ENCODE data around the gene FBXW10B. TPM values are rescaled to one million over a fixed set of nuclear protein-coding genes. Genes with fewer than 3 reads are reported as not detected.
"Not testable (repeated sequence)": the region's sequence is repeated elsewhere in the genome, so short reads cannot be mapped to it uniquely, and the experiment has no call there.

Gene FBXW10B
- polyA plus RNA-seq, 4 donors, result 1.1 to 1.9 (median 1.1) TPM

DNA sequence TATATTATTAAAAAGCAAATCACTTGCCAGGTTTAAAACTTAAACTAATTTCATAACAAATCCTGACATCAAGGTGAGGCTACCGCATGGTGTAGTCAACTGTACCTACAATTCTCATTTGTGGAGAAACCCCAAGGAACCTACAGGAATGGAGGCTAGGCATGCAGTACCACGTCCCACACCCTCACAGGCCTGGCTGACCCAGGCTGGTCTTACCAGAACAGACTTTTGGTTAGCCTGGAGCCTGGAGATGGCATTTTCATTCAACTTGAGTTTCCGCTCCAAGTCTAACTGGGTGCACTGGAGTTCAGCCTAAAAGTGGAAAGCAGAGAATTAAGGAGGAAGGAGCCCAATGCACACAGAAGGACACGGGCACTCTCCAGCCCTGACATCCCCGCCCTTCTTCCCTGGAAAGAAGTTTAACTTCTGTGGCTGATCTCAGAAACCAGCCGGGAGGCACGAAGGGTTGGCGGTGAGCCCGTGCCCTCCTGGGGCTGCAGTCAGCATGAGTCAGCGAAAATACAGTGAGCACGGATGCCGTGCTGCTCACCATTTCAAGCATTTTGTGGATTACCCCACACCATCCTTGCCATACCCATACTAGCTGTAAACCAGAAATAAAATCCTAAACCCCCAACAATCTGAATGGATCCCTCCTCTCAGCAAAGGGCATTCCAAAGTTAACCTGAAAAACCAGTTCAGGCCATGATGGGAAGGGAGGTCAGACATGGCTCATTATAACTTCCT is 23.2 kb upstream of the FBXW10B start:
- DNase-seq (ENCODE audit: low read depth in 4 of 4, low spot score in 2 of 4), result not testable (repeated sequence)

DNA sequence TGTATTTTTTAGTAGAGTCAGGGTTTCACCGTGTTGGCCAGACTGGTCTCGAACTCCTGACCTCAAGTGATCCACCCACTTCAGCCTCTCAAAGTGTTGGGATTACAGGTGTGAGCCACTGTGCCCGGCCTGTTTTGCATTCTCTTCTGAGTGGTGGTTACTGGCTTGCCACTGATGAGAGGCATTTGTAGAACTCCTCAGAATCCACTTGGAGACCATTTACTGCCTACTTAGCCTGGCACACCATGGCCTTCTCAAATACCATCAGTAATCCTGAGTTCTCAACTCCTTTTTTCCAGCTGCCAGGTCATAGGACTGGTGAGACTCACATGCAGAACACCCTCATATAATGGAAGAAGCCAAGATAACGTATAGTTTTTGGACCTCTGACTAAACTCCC is 22.5 kb upstream of the FBXW10B start:
- DNase-seq (ENCODE audit: low read depth in 4 of 4, low spot score in 2 of 4), result not testable (repeated sequence)

DNA sequence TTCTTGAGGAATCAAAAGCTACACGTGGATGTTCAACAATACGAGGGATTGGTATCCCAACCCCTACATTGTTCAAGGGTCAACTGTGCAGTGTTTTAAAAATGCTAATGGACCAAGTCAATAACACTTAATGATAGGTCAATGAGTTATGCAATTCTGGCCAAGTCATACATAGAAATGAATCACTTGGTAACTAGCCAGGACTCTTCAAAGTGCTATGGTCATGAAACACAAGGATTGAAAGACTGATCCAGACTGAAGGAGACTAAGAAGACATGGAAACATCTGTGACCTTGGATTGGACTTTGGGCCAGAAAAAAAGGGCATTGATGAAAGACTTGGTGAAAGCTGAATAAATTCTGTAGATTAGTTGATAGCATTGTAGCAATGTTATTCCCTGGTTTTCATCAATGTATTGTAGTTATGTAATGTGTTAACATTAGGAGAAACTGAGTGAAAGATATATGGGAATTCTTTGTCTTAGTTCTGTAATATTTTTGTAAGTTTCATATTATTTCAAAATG is 11.5 kb upstream of the FBXW10B start:
- DNase-seq (ENCODE audit: low read depth in 4 of 4, low spot score in 2 of 4), result not testable (repeated sequence)

DNA sequence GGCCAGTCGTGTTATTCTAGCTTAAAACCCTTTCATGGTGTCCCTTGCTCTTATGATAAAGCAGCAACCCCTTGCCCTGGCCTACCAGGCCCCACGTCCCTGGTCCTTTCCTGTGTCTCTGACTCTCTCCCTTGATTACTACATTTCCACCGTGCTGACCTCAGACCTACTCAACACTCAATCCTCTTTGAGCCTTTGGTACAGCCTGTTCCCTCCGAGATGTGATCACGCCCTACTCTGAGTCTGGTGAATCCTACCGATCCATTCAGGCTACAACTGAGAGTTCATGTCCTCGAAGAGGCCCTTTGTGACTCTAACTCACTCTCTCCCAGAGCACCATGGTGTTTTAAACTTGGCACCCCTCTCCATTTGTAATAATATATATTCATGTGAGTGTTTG is 10.5 kb upstream of the FBXW10B start:
- DNase-seq (ENCODE audit: low read depth in 4 of 4, low spot score in 2 of 4), result not testable (repeated sequence)

DNA sequence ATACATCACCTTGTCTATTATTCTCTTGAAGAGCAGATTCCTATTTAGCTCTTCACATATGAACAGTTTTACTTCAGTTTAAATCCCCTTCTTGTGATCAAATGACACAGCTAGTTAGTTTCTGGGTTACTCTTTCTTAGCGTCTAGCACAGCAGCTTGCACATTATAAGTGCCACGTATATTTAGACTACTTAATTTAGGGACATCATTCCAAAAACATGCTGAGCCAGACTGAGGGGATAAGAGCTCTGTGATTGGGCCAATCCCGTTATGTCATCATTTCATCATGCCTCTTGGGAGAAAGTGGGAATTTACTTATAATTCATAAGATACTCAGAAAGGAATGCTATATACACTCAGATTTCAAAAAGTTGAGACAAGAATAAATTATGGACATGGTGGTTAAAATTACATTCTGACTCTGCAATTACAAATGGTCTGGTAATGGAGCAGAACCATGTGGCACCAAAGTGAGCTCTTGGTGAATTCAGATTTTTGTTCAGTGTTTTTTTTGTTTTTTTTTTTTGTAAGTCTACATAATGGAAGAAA is 4.2 kb upstream of the FBXW10B start:
- not testable (repeated sequence) for DNase-seq (ENCODE audit: low read depth in 4 of 4, low spot score in 2 of 4)

DNA sequence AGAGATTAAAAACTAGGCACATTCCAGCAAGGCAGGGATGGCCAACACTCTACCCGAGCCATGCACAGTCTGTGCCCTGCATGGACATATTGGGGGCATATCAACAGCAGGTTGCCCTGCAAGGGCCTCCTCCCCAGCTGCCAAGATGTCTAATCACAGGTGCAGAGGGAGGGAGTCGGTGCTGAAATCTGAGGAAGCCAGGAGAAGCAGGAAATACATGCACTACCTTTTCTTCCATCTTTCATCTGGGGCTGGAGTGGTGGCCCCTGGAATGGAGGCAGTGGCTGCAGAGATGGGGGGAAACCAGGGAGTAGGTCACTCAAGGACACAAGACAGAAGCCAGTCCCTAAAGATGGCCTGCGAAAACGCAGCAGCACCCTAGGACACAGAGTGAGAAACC is 3.8 kb upstream of the FBXW10B start:
- not testable (repeated sequence) for DNase-seq (ENCODE audit: low read depth in 4 of 4, low spot score in 2 of 4)

DNA sequence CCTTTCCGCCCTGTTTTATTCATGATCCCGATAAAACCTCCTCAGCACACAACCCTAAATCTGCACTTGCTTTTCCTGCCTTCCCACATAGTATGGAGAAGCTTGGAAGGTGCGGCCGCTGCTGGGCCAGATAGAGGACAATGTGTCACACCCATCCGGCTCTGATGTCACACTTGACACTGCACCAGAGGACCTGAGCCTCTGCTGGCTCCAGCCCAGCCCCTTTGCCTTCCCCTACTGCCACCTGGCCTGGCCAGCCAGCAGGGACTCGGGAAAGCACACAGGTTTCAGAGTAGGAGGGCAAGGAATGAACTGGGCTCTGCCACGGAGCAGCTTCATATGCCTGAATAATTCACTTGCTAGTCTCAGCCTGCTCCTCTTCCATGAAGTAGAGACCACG is 2.6 kb upstream of the FBXW10B start:
- DNase-seq (ENCODE audit: low read depth in 4 of 4, low spot score in 2 of 4), result not testable (repeated sequence)

DNA sequence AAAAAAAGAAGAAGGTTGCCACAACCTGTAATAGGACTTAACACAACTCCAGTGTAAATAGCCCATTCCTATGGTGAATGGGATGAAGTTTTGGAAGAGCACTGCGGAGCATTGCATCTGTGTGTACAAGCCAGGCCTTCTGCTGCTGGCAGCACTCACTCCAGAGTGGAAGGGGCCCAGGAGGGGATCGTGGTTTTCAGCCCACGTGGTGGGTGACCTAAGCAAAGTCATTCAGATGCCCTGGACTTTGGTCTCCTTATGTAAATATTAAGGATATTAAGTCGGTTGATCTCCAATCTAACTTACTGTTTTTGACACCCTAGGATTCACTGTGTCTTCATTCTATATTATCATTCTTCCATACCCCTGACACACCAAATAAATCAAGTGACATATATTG is 2.7 kb downstream of the FBXW10B start:
- not testable (repeated sequence) for DNase-seq (ENCODE audit: low read depth in 4 of 4, low spot score in 2 of 4)

DNA sequence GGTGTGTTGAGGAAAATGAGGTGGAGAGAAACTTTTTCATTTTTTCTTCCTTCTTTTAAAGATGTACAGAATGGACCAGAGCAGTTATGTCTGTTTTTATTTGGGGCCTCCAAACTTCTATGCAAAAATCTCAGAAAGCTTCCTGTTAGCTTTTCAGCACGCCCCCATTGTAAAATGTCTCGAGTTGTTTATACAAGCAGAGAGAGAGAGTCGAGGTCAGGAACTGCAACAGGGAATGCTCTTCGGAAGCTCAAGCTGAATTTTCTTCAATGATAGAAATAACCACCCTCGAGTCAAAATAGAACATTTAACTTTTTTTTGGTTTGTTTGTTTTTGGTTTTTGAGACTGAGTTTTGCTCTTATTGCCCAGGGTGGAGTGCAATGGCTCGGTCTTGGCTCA is 3.7 kb downstream of the FBXW10B start:
- not testable (repeated sequence) for DNase-seq (ENCODE audit: low read depth in 4 of 4, low spot score in 2 of 4)

DNA sequence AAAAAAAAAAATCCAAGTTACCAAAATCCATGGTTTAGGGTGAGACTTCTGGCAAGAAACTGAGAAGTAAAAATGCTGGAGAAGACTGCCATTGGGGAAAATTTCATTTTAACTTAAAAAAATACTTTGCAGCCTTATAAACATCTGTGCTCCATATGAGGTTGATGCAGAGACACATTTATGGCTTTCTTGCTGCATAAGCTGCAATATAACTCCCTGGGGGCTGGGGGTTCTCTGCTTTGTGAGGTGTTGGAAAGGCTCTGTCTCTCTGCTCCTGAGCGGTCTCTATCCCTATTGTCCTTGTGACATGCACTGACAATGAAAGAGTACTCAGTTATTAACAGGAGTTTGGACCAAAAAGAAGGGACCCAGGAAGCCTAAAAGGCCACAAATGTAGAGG is 6.4 kb downstream of the FBXW10B start:
- DNase-seq (ENCODE audit: low read depth in 4 of 4, low spot score in 2 of 4), result not testable (repeated sequence)

DNA sequence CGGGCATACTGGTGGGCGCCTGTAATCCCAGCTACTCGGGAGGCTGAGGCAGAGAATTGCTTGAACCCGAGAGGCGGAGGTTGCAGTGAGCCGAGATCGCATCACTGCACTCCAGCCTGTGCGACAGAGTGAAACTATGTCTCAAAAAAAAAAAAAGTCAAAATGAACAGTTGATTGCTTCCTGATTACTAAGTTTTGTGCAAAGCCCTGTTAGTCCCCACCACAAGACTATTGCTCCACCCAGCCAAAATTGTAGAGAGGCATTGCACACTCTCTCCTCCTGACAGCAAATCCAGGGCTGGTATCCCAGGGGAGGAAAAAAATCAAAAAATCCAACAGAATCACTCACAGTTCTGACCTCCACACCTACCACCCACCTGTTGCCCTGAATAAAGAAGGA is 26.5 kb downstream of the FBXW10B start:
- DNase-seq (ENCODE audit: low read depth in 4 of 4, low spot score in 2 of 4), result not testable (repeated sequence)

DNA sequence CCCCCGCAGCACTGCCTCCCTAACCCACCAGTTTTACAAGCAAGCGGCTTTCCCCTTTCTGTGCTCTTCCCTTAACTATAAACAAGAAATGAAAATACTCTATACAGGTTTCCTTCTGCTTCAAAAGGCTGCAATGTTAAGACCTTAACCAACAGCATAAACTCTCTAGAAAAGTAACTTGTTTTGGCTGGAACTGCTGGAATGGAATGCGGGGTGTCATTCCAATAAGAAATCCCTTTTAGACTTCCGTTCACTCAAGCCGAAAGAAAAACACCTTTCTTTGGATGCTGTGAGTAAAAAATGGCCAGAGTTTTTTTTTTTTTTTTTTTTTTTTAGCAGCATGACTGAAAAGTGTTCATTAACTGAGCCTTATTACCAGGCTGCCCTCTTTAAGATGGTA is 27.5 kb downstream of the FBXW10B start:
- DNase-seq (ENCODE audit: low read depth in 4 of 4, low spot score in 2 of 4), result peak in 1 of 4 donors; percentile 4

DNA sequence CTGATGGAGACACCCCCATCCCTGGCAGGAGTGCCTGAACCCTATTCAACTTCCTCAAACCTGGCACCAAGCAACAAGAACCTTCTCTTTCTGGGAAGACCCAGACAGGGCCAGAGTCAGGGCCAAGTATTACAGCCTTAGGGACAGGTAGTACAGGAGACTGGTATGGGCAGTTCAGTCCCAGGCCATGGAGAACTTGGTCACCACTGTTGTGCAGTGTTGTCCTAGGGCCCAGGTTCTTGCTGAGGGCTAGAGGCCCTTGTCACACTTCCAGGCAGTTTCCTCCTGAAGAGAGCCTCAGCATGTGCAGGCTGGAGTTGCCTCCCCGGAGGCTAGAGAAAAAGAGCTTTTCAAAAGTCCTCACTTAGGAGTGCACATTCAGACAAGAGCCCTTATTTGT is 28.7 kb downstream of the FBXW10B start:
- not testable (repeated sequence) for DNase-seq (ENCODE audit: low read depth in 4 of 4, low spot score in 2 of 4)

DNA sequence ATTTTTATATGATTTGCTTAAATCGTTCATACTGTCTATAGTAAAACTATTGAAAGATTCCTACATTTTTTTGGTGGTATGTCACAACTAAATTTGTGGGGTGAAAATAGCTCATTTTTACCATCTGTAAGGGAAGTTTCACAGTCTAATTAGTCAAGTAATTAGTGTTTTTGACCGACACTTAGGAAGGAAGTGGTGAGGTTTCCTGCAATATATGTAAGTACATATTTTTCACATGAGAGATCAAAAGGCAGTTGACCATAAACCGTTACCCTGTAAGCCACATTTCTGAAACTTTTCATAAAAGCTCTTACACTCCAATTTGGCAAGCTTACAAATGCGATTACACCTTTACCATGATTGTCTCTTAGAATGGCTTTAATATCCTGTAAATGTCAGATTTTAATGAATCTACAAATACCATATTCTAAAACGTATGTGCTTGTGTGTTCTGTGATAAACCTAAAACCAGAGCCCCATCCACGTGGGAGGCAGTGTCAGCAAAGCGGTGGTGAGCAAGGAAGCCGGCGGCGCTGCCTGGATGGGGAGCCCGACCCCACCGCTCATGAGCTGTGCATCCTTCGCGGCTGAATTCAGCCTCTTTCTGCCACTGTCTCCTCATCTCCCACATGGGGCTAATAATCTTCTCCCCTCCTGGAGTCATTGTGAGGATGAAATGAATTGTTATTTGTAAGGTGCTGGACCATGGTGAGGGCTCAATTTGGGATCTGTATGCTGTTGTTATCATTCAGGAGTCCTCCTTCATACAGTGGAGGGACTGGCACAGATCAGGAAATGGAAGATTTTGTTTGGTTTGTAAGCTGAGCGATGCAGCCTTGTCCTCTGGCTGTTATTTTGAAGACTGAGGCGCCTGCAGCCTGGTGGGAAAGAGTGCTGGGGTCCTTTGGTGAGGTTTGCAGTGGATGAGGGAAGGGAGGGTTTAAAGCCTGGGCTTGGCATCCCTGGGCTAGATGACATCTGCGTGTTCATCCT is 29.7 kb downstream of the FBXW10B start:
- not testable (repeated sequence) for DNase-seq (ENCODE audit: low read depth in 4 of 4, low spot score in 2 of 4)

DNA sequence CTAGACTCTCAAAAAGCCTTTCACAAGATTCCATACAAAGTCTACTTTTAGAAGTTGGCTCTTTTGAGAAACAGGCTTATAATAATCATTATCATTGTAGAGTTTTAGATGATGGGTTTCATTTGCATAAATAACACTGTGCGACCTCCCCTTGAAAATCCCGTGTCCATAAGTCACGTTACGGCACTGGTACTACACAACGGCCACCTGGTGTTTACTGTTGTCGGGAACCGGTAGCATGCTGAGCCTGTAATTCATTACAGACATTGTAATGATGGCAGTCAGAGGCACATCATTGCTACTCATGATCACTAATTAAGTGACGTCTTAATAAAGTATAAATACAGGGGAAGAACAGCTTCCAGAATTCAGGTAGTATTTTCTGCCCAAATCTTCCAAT is 31.5 kb downstream of the FBXW10B start:
- DNase-seq (ENCODE audit: low read depth in 4 of 4, low spot score in 2 of 4), result not testable (repeated sequence)

DNA sequence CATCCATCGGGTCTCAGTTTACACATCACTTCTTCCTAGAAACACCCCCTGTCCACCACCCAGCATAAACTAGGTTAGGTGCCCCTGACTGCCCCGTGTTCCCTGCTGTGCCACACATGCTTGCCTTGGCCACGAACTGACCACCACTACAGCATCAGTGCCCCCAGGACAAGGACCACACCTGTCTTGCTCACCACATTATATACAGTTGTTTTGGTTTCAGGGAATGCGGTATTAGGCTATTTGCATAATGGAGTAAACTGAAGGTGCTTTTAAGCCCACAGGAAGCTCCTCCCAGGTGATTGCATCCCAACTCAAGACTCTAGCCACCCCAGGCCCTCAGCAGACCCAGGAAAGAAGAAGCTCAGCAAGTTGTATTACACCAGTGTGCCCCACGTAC is 36.2 kb downstream of the FBXW10B start:
- DNase-seq (ENCODE audit: low read depth in 4 of 4, low spot score in 2 of 4), result not testable (repeated sequence)

DNA sequence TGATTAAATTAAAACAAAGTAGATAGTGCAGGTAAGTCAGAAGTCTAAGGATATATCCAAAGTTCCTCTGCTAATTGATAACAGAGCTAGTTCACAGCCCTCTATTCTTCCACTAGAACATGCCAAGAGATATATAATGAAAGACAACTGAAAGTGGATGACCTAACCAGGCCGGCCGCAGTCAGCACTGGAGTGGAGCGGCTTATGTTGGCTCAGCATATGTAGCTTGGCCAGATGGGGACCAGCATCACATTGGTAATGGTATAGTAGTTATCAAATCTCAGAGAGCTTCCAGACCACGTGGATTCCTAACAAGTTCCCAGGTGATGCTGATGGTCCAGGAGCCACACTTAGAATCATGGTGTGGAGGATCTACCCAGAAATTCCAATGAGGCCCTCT is 38.0 kb downstream of the FBXW10B start:
- DNase-seq (ENCODE audit: low read depth in 4 of 4, low spot score in 2 of 4), result not testable (repeated sequence)

DNA sequence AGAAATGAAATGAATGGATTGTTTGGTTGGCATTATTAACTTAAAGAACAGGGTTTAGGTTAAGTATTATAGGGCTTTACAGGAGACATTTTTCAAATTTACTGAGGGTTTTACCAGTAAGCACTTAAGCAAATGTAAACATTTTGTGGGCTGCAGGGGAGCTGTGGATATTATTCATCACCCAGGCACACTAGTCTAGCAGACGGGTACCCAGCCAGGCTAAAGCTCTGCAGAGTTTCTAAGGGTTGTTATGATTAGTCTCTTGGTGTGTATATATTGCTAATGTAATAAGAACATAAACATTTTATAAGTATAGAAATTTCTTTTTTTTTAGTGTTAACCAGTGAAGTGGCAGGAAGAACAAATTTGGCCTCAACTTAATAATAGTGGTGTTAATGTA is 42.7 kb downstream of the FBXW10B start:
- DNase-seq (ENCODE audit: low read depth in 4 of 4, low spot score in 2 of 4), result not testable (repeated sequence)

DNA sequence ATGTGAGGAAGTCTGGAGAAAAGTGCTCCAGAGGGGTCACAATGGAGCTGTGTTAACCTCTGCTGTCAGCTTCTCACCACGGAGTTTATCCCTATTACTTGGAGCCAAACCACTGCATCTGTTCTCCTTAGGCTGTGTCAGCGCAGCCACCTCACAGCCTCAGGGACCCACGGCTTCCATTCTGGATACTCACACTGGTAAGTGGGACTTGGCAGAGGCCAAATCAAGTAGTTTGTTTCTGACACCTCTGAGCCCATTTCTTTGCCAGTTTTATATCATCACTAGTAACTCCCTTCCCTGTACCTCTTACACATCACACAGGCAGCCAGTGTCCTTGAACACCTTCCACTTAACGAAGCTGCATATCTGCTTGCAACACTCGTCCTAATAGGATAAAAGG is 44.8 kb downstream of the FBXW10B start:
- not testable (repeated sequence) for DNase-seq (ENCODE audit: low read depth in 4 of 4, low spot score in 2 of 4)

DNA sequence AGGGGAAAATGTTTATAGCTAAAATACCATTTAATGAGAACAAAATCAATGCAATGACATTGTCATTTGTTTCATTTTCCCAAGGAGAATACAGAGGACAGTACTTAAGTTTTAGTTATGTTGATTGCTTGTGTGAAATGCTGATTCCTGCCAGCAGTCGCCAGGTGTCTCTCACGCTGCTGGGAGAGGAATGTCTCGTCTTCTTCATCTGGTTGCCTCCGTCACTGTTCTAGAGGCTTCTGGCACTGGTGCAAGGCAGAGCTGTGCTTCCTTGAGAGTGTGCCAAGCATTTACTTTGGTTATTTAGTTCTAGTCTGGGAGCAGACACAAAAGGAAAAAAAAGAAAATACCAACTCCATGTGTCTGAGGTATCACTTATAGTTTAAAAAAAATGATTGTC is 45.6 kb downstream of the FBXW10B start:
- not testable (repeated sequence) for DNase-seq (ENCODE audit: low read depth in 4 of 4, low spot score in 2 of 4)
